ENCODE measurements around the gene GORASP2.
A peak's percentile ranks its signal among the peaks of the same experiment; 100 is the strongest.

GORASP2 gene

DNA sequence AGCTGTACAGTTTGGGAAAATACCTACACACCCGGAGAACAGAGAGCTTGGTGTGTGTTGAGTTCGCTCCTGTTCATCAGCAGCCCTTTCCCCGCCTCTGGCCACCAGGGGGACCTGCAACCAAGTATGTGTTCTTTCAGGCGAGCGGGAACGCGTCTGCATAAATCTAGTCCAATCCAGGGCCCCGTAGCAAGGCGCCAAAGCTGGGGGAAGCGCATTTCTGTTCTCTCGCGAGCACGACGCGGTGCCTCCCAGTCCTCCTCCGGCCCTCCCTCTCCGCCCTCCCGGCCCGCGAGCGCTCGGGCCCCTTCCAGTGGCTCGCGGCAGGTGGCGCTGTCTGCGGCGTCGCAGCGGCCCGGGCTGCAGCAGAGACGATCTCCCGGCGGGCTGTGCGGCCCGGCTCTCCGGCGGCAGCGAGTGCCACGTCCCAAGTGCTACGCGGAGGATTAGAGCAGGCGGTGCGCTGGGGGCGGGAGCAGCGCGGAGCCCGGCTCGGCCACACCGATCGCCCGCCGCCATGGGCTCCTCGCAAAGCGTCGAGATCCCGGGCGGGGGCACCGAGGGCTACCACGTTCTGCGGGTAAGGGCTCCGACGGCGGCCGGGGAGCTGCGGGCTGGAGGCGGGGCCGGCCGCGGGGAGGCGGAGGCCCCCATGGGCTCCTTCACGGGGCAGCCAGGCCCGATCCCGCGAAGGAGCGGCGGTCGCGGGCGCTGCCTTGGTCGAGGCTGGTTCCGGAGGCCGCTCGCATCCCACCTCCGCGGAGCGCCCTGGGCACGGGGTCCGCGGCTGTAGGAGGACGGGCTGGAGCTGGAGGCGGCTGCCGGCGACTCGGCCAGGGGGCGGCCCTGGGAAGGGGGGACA lies at the start of gene GORASP2 (continued):
- TF ChIP-seq KLF9 (tag by site-specific recombination; IDR thresholded peaks at IDR 0.05; ENCODE audit: low read depth) (peak; percentile 46), ZBTB20 (tag by site-specific recombination; IDR thresholded peaks at IDR 0.05) (peak; percentile 69), ZEB2 (tag by site-specific recombination; IDR thresholded peaks at IDR 0.05) (peak; percentile 80), ZNF561 (tag by site-specific recombination; IDR thresholded peaks at IDR 0.05; ENCODE audit: borderline replicate concordance) (peak; percentile 95), ZNF324 (tag by site-specific recombination; IDR thresholded peaks at IDR 0.05) (peak; percentile 57), ZNF792 (tag by site-specific recombination; IDR thresholded peaks at IDR 0.05) (no peak), ZNF660 (tag by site-specific recombination; IDR thresholded peaks at IDR 0.05) (peak; percentile 87), ZSCAN18 (tag by site-specific recombination; IDR thresholded peaks at IDR 0.05) (no peak), ZNF623 (tag by site-specific recombination; IDR thresholded peaks at IDR 0.05) (no peak), ZNF175 (tag by site-specific recombination; IDR thresholded peaks at IDR 0.05) (no peak), MYNN (tag by site-specific recombination; IDR thresholded peaks at IDR 0.05; ENCODE audit: borderline replicate concordance) (no peak), ZNF776 (tag by site-specific recombination; IDR thresholded peaks at IDR 0.05; ENCODE audit: borderline replicate concordance) (no peak), KLF16 (tag by site-specific recombination; IDR thresholded peaks at IDR 0.05) (peak; percentile 63; the same call in 1 of the 2 replicates), ZNF140 (tag by site-specific recombination; IDR thresholded peaks at IDR 0.05) (no peak), PRDM4 (tag by site-specific recombination; IDR thresholded peaks at IDR 0.05) (no peak)
- TF ChIP-seq, protein P1, sequence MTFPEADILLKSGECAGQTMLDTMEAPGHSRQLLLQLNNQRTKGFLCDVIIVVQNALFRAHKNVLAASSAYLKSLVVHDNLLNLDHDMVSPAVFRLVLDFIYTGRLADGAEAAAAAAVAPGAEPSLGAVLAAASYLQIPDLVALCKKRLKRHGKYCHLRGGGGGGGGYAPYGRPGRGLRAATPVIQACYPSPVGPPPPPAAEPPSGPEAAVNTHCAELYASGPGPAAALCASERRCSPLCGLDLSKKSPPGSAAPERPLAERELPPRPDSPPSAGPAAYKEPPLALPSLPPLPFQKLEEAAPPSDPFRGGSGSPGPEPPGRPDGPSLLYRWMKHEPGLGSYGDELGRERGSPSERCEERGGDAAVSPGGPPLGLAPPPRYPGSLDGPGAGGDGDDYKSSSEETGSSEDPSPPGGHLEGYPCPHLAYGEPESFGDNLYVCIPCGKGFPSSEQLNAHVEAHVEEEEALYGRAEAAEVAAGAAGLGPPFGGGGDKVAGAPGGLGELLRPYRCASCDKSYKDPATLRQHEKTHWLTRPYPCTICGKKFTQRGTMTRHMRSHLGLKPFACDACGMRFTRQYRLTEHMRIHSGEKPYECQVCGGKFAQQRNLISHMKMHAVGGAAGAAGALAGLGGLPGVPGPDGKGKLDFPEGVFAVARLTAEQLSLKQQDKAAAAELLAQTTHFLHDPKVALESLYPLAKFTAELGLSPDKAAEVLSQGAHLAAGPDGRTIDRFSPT (tag by site-specific recombination; IDR thresholded peaks at IDR 0.05), result 0 out of 2 replicates have a peak, but pooled peaks have one; percentile 26
- TF ChIP-seq, protein P2, sequence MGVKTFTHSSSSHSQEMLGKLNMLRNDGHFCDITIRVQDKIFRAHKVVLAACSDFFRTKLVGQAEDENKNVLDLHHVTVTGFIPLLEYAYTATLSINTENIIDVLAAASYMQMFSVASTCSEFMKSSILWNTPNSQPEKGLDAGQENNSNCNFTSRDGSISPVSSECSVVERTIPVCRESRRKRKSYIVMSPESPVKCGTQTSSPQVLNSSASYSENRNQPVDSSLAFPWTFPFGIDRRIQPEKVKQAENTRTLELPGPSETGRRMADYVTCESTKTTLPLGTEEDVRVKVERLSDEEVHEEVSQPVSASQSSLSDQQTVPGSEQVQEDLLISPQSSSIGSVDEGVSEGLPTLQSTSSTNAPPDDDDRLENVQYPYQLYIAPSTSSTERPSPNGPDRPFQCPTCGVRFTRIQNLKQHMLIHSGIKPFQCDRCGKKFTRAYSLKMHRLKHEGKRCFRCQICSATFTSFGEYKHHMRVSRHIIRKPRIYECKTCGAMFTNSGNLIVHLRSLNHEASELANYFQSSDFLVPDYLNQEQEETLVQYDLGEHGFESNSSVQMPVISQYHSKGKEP (tag by site-specific recombination; IDR thresholded peaks at IDR 0.05), result peak; percentile 66
- TF ChIP-seq, protein P3, sequence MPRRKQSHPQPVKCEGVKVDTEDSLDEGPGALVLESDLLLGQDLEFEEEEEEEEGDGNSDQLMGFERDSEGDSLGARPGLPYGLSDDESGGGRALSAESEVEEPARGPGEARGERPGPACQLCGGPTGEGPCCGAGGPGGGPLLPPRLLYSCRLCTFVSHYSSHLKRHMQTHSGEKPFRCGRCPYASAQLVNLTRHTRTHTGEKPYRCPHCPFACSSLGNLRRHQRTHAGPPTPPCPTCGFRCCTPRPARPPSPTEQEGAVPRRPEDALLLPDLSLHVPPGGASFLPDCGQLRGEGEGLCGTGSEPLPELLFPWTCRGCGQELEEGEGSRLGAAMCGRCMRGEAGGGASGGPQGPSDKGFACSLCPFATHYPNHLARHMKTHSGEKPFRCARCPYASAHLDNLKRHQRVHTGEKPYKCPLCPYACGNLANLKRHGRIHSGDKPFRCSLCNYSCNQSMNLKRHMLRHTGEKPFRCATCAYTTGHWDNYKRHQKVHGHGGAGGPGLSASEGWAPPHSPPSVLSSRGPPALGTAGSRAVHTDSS (tag by site-specific recombination; IDR thresholded peaks at IDR 0.05), result no peak
- TF ChIP-seq, protein P4, sequence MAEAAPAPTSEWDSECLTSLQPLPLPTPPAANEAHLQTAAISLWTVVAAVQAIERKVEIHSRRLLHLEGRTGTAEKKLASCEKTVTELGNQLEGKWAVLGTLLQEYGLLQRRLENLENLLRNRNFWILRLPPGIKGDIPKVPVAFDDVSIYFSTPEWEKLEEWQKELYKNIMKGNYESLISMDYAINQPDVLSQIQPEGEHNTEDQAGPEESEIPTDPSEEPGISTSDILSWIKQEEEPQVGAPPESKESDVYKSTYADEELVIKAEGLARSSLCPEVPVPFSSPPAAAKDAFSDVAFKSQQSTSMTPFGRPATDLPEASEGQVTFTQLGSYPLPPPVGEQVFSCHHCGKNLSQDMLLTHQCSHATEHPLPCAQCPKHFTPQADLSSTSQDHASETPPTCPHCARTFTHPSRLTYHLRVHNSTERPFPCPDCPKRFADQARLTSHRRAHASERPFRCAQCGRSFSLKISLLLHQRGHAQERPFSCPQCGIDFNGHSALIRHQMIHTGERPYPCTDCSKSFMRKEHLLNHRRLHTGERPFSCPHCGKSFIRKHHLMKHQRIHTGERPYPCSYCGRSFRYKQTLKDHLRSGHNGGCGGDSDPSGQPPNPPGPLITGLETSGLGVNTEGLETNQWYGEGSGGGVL (tag by site-specific recombination; IDR thresholded peaks at IDR 0.05), result peak; percentile 77
- TF ChIP-seq, protein P5, sequence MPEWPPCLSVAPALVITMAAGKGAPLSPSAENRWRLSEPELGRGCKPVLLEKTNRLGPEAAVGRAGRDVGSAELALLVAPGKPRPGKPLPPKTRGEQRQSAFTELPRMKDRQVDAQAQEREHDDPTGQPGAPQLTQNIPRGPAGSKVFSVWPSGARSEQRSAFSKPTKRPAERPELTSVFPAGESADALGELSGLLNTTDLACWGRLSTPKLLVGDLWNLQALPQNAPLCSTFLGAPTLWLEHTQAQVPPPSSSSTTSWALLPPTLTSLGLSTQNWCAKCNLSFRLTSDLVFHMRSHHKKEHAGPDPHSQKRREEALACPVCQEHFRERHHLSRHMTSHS (tag by site-specific recombination; IDR thresholded peaks at IDR 0.05), result no peak
- TF ChIP-seq, protein P6, sequence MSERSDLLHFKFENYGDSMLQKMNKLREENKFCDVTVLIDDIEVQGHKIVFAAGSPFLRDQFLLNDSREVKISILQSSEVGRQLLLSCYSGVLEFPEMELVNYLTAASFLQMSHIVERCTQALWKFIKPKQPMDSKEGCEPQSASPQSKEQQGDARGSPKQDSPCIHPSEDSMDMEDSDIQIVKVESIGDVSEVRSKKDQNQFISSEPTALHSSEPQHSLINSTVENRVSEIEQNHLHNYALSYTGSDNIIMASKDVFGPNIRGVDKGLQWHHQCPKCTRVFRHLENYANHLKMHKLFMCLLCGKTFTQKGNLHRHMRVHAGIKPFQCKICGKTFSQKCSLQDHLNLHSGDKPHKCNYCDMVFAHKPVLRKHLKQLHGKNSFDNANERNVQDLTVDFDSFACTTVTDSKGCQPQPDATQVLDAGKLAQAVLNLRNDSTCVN (tag by site-specific recombination; optimal IDR thresholded peaks at IDR 0.05), result peak; percentile 89
